Uterus (tissue), 4 donors: Measurements from ENCODE around the gene TMCO5A. TPM values are rescaled to one million over a fixed set of nuclear protein-coding genes. Genes with fewer than 3 reads are reported as not detected.

Experiments
- DNase-seq, 2 donors: peaks; one replicate each; pipeline ENCODE4 v3.0.0-alpha.2; 2019 to 2020
- H3K27ac ChIP-seq, 2 donors: fragments of 200-600 bp; sonication (generic); 1 replicate in 1 of 2; 2 replicates in 1 of 2; pipeline ENCODE4 v1.5.1; 2016 to 2018
- H3K27me3 ChIP-seq, 2 donors: fragments of 200-600 bp; sonication (generic); one replicate each; pipeline ENCODE4 v1.5.1; 2018 to 2019; ENCODE audit warnings: control low read depth in 1 of 2
- H3K36me3 ChIP-seq, 2 donors: fragments of 200-600 bp; sonication (generic); one replicate each; pipeline ENCODE4 v1.5.1; 2019; ENCODE audit warnings: control low read depth in 1 of 2
- H3K4me1 ChIP-seq, 2 donors: fragments of 200-600 bp; sonication (generic); one replicate each; pipeline ENCODE4 v1.5.1; 2018 to 2019; ENCODE audit warnings: control low read depth in 1 of 2
- H3K4me3 ChIP-seq, 2 donors: fragments of 200-600 bp; sonication (generic); 1 replicate in 1 of 2; 2 replicates in 1 of 2; pipeline ENCODE4 v1.5.1; 2018 to 2019; ENCODE audit warnings: mild to moderate bottlenecking in 1 of 2
- H3K9me3 ChIP-seq, 2 donors: fragments of 200-600 bp; sonication (generic); one replicate each; pipeline ENCODE4 v1.5.1; 2019; ENCODE audit warnings: control low read depth in 1 of 2
- CTCF ChIP-seq, 4 experiments: fragments of 200-600 bp in 2 of 4; fragments of 450-650 bp in 2 of 4; sonication (generic) in 2 of 4; IDR thresholded peaks; one replicate each; pipeline ENCODE4 v1.5.1; 2016 to 2019; ENCODE audit warnings: antibody characterized with exemption in 4 of 4, mild to moderate bottlenecking in 2 of 4, moderate library complexity in 1 of 4
- POLR2A ChIP-seq, 2 donors: fragments of 450-650 bp; IDR thresholded peaks; one replicate each; pipeline ENCODE4 v1.6.1; 2016; ENCODE audit warnings: antibody characterized with exemption in 2 of 2, mild to moderate bottlenecking in 1 of 2, moderate library complexity in 1 of 2
- intact Hi-C: fragments of 100-400 bp; cut with DNase I; formaldehyde crosslinking; loops from one replicate; pipeline ENCODE4 v1.15.1; 2023; ENCODE audit warnings: low total_unique reads
- total RNA-seq, 4 donors: library from RNA; depleted of rRNA in 3 of 4; stranded (reverse); fragments of >200 nt in 3 of 4; gene quantifications; one replicate each; pipeline versions ENCODE4 v1.1.0 to v1.2.4, GENCODE V29; 2014 to 2023
- donor health status: DM: yes; HTN: yes; CAD: no.

TMCO5A gene
- total RNA-seq, 4 donors from 2014 or later: not detected

- no peaks in the 10 kb centered on the region for H3K27me3 ChIP-seq
- H3K4me3 ChIP-seq: no peak overlapping the region
- intact Hi-C loops: no loop called here
- H3K27ac ChIP-seq: no peak overlapping the region
- DNase-seq: no peak
- no peaks in the 10 kb centered on the region for H3K4me1 ChIP-seq
- no peak for TF ChIP-seq POLR2A (IDR thresholded peaks at IDR 0.05)
- no peak for TF ChIP-seq CTCF (IDR thresholded peaks at IDR 0.05)
- H3K36me3 ChIP-seq: no peaks in the 10 kb centered on the region
- H3K9me3 ChIP-seq: no peaks in the 10 kb centered on the region
Measured at GRCh38 chr15:37898362-37898761, 36.1 kb upstream of the TMCO5A start.

GRCh38 chr15:37900326-37901221, 33.9 kb upstream of the TMCO5A start:
- H3K27me3 ChIP-seq: no peaks in the 10 kb centered on the region
- no peak for DNase-seq
- intact Hi-C loops: no loop called here
- no peaks in the 10 kb centered on the region for H3K36me3 ChIP-seq
- no peak overlapping the region for H3K27ac ChIP-seq
- TF ChIP-seq CTCF (IDR thresholded peaks at IDR 0.05) (no peak), POLR2A (IDR thresholded peaks at IDR 0.05) (no peak)
- H3K4me1 ChIP-seq: no peaks in the 10 kb centered on the region
- H3K9me3 ChIP-seq: no peaks in the 10 kb centered on the region
- H3K4me3 ChIP-seq: no peak overlapping the region

- DNase-seq: no peak
- Histone ChIP-seq H3K36me3 (no peaks in the 10 kb centered on the region), H3K9me3 (no peaks in the 10 kb centered on the region), H3K27ac (no peak overlapping the region), H3K4me1 (no peaks in the 10 kb centered on the region), H3K27me3 (no peaks in the 10 kb centered on the region), H3K4me3 (no peak overlapping the region)
- no peak for TF ChIP-seq POLR2A (IDR thresholded peaks at IDR 0.05)
- no peak for TF ChIP-seq CTCF (IDR thresholded peaks at IDR 0.05)
- intact Hi-C loops: no loop called here
Measured at GRCh38 chr15:37902126-37902525, 32.3 kb upstream of the TMCO5A start.

GRCh38 chr15:37903919-37904625, 30.4 kb upstream of the TMCO5A start:
- Histone ChIP-seq H3K4me1 (no peaks in the 10 kb centered on the region), H3K9me3 (no peaks in the 10 kb centered on the region), H3K27ac (no peak overlapping the region), H3K4me3 (no peak overlapping the region), H3K27me3 (no peaks in the 10 kb centered on the region), H3K36me3 (no peaks in the 10 kb centered on the region)
- DNase-seq: no peak
- intact Hi-C loops: no loop called here
- TF ChIP-seq POLR2A (IDR thresholded peaks at IDR 0.05) (no peak), CTCF (IDR thresholded peaks at IDR 0.05) (no peak)

GRCh38 chr15:37907136-37907535, 27.3 kb upstream of the TMCO5A start:
- intact Hi-C loops: no loop called here
- TF ChIP-seq POLR2A (IDR thresholded peaks at IDR 0.05) (no peak), CTCF (IDR thresholded peaks at IDR 0.05) (no peak)
- no peak overlapping the region for H3K27ac ChIP-seq
- no peak for DNase-seq
- H3K36me3 ChIP-seq: no peaks in the 10 kb centered on the region
- no peaks in the 10 kb centered on the region for H3K4me1 ChIP-seq
- no peak overlapping the region for H3K4me3 ChIP-seq
- no peaks in the 10 kb centered on the region for H3K27me3 ChIP-seq
- no peaks in the 10 kb centered on the region for H3K9me3 ChIP-seq
